Bronchial epithelial cell (primary cell): ENCODE measurements around the gene ENTPD8. TPM values are rescaled to one million over a fixed set of nuclear protein-coding genes. Genes with fewer than 3 reads are reported as not detected.

Source experiments
- DNase-seq: peaks from one replicate; pipeline ENCODE4 v3.0.0-alpha.2; 2010; ENCODE audit warnings: low read depth
- FAIRE-seq: peaks from 2 replicates; lab custom pipeline; 2011; peaks lifted over from hg19 to GRCh38; lab: Jason Lieb, UNC
- H3K27me3 ChIP-seq: 2 replicates; pipeline ENCODE4 v1.5.1; 2011; ENCODE audit warnings: low read length; ENCODE audit not compliant: control insufficient read depth, insufficient read depth
- H3K36me3 ChIP-seq: 2 replicates; pipeline ENCODE4 v1.5.1; 2011; ENCODE audit warnings: low read length; ENCODE audit not compliant: control insufficient read depth, insufficient read depth
- H3K4me3 ChIP-seq: 2 replicates; pipeline ENCODE4 v1.5.1; 2011; ENCODE audit warnings: mild to moderate bottlenecking, low read depth, low read length, control low read depth
- total RNA-seq: library from RNA; depleted of rRNA; stranded (reverse); fragments of >200 nt; gene quantifications from 2 replicates; pipeline ENCODE4 v1.2.1, GENCODE V29; 2014
- TF ChIP-seq, protein P1 (sequence below): IDR thresholded peaks from 2 replicates; pipeline ENCODE4 v1.5.1; 2011; ENCODE audit warnings: mild to moderate bottlenecking, moderate library complexity, low read length, control low read depth, inconsistent platforms; ENCODE audit not compliant: insufficient read depth, severe bottlenecking

The ENTPD8 gene
- total RNA-seq, 1 donor from 2014 or later: not detected

DNA sequence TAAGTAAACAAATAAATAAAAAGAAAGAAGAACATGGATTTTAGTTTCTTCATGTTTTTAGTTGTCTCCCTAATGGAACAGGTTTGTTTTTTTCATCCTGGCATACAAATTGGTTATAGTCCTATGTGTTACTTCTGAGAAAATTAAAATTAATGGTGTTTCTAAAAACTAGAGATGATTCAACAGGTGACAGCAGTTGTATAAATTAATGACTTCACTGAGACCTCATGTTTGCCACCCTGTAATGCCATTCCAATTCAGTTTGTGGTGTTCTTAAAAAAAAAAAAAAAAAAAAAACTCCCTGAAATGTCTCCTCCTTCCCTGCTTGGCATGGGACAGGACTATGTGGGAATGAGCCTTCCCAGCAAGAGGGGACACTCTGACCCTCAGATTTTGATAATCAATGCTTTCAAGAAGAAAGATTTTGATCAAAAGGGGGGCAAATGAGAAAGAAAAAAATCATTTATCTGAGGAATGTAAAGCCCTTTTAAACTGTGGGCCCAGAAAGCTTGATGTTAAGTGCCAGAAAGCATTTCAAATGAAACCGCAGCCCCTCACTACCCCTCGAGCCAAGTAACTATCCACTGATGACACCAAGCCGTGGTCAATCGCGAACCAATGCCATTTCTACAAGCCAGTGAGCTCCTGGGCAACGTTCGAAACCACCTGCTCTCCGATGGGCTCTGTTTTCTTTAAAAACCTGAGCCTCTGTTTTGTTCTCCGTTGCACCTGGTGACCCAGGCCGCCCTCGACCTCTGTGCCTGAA lies 19.1 kb downstream of the ENTPD8 start:
- TF ChIP-seq, protein P1, sequence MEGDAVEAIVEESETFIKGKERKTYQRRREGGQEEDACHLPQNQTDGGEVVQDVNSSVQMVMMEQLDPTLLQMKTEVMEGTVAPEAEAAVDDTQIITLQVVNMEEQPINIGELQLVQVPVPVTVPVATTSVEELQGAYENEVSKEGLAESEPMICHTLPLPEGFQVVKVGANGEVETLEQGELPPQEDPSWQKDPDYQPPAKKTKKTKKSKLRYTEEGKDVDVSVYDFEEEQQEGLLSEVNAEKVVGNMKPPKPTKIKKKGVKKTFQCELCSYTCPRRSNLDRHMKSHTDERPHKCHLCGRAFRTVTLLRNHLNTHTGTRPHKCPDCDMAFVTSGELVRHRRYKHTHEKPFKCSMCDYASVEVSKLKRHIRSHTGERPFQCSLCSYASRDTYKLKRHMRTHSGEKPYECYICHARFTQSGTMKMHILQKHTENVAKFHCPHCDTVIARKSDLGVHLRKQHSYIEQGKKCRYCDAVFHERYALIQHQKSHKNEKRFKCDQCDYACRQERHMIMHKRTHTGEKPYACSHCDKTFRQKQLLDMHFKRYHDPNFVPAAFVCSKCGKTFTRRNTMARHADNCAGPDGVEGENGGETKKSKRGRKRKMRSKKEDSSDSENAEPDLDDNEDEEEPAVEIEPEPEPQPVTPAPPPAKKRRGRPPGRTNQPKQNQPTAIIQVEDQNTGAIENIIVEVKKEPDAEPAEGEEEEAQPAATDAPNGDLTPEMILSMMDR: no peak
- no peaks in the 10 kb centered on the region for H3K27me3 ChIP-seq
- H3K4me3 ChIP-seq: peak overlapping the region; percentile 68
- FAIRE-seq (no peak), DNase-seq (no peak)
- H3K36me3 ChIP-seq: no peaks in the 10 kb centered on the region

- H3K27me3 ChIP-seq: no peaks in the 10 kb centered on the region
- TF ChIP-seq, protein P1: no peak
- FAIRE-seq (no peak), DNase-seq (no peak)
- no peaks in the 10 kb centered on the region for H3K36me3 ChIP-seq
- H3K4me3 ChIP-seq: peak overlapping the region; percentile 15
These were observed 23.8 kb downstream of the ENTPD8 start for GRCh38 chr9:137417161-137418021.

- H3K27me3 ChIP-seq: no peaks in the 10 kb centered on the region
- no peak overlapping the region for H3K4me3 ChIP-seq
- DNase-seq: no peak
- no peaks in the 10 kb centered on the region for H3K36me3 ChIP-seq
- TF ChIP-seq, protein P1: no peak
- FAIRE-seq: no peak
These were observed 24.5 kb downstream of the ENTPD8 start for GRCh38 chr9:137416563-137417151.

GRCh38 chr9:137416006-137416562 lies 25.1 kb downstream of the ENTPD8 start:
- H3K27me3 ChIP-seq: no peaks in the 10 kb centered on the region
- TF ChIP-seq, protein P1: no peak
- no peaks in the 10 kb centered on the region for H3K36me3 ChIP-seq
- no peak overlapping the region for H3K4me3 ChIP-seq
- DNase-seq (no peak), FAIRE-seq (no peak)

DNA sequence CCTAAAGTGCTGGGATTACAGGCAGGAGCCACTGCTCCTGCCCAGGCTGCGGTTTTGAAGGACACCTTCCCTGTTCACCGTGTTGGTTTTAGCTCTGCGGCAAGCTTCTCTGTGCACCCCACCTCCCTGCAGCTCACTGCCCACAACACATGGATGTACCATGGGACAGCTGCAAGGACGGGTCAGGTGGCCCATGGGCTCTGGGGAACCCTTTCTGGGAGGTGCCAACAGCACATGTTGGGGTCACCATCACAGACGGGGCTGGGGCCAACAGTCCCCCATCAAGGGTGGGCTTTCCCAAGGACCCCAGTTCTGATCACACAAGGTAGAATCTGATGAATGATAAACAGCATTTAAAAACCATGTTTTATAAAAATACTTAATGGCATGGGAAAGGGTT lies 25.7 kb downstream of the ENTPD8 start:
- H3K4me3 ChIP-seq: no peak overlapping the region
- FAIRE-seq (no peak), DNase-seq (no peak)
- H3K27me3 ChIP-seq: no peaks in the 10 kb centered on the region
- H3K36me3 ChIP-seq: no peaks in the 10 kb centered on the region
- TF ChIP-seq, protein P1: no peak
